Neutrophil (primary cell): ENCODE measurements around the gene RGS12.

Experiments
- H3K27ac ChIP-seq: fragments of 200-600 bp; sonication (generic); 2 replicates; pipeline ENCODE4 v1.5.1; 2016; ENCODE audit warnings: mild to moderate bottlenecking, moderate library complexity
- H3K27me3 ChIP-seq: fragments of 200-600 bp; sonication (generic); 2 replicates; pipeline ENCODE4 v1.6.0; 2016; ENCODE audit warnings: mild to moderate bottlenecking
- H3K36me3 ChIP-seq: fragments of 200-600 bp; sonication (generic); 2 replicates; pipeline ENCODE4 v1.5.1; 2017
- H3K4me1 ChIP-seq, 2 experiments: fragments of 200-600 bp in 1 of 2; sonication (generic) in 1 of 2; 1 replicate in 1 of 2; 2 replicates in 1 of 2; pipeline versions ENCODE4 v1.5.1 to v1.6.1; 2013 to 2016; ENCODE audit warnings: low read depth in 1 of 2, low read length in 1 of 2, mild to moderate bottlenecking in 1 of 2, moderate library complexity in 1 of 2; ENCODE audit not compliant: control insufficient read depth in 1 of 2, insufficient read depth in 1 of 2
- H3K4me3 ChIP-seq, 2 experiments: fragments of 200-600 bp in 1 of 2; sonication (generic) in 1 of 2; 1 replicate in 1 of 2; 2 replicates in 1 of 2; pipeline ENCODE4 v1.5.1; 2013 to 2016; ENCODE audit warnings: low read depth in 1 of 2, low read length in 1 of 2, mild to moderate bottlenecking in 1 of 2, moderate library complexity in 1 of 2
- H3K9me3 ChIP-seq: fragments of 200-600 bp; sonication (generic); 2 replicates; pipeline ENCODE4 v1.5.1; 2016
- TF ChIP-seq, protein P1 (sequence below): fragments of 200-600 bp; sonication (generic); IDR thresholded peaks from 2 replicates; pipeline ENCODE4 v1.5.1; 2016; ENCODE audit warnings: antibody characterized with exemption

RGS12 gene

DNA sequence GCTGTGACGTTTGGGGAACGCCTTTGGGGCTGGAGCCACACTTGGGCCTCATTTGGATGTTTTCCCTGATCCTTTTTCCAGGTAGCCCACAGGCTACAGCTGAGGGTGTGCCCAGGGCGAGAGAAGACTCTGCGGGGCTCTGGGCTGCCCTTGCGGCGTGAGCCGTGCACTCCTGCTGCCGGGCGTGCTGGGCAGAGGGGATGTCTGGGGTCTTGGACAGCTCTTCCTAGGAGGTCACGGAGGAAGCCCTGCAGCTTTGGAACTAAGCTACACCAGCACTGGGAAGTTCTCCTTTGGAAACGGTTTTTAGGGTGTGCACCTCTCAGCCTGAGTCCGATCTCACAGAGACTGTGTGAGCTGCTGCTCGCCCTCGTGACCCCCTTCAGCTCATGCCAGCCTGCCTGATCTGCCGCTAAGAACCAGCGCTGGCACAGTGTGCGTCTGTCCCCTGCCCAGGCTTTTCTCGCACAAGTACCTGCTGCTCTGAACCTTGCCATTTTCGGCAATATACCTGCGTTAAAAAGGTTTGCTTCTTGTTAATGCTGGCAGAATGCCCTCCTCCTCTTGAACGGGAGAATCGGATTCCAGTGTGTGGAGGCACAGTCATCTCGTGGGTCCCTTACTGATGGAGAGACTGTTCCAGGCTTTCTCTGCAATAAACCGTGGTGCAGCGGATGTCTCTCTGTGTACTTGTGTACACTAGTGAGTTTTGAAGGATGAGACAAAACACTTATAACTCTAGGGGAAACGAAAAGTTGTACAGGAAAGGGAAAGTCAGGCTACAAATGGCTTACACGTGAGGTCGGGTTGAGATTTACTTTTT lies 29.6 kb upstream of the RGS12 start:
- Histone ChIP-seq H3K27ac (no peak overlapping the region), H3K4me1 (no peaks in the 10 kb centered on the region)
- TF ChIP-seq, protein P1, sequence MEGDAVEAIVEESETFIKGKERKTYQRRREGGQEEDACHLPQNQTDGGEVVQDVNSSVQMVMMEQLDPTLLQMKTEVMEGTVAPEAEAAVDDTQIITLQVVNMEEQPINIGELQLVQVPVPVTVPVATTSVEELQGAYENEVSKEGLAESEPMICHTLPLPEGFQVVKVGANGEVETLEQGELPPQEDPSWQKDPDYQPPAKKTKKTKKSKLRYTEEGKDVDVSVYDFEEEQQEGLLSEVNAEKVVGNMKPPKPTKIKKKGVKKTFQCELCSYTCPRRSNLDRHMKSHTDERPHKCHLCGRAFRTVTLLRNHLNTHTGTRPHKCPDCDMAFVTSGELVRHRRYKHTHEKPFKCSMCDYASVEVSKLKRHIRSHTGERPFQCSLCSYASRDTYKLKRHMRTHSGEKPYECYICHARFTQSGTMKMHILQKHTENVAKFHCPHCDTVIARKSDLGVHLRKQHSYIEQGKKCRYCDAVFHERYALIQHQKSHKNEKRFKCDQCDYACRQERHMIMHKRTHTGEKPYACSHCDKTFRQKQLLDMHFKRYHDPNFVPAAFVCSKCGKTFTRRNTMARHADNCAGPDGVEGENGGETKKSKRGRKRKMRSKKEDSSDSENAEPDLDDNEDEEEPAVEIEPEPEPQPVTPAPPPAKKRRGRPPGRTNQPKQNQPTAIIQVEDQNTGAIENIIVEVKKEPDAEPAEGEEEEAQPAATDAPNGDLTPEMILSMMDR, result no peak

DNA sequence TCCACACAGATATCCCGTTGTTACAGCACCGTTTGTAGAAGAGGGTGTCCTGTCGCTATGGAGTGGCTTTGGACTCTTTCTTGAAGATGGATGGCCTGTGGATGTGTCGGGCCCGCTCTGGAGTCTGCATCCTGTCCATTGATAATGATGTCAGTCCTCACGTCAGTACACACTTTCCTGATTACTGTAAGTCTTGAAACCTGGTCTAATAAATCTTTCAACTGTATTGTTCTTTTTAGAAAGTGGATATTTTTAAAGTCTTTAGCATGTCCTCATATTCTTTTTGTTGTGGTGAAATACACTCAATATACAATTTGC lies 29.0 kb upstream of the RGS12 start:
- Histone ChIP-seq H3K36me3 (no peaks in the 10 kb centered on the region), H3K27me3 (no peaks in the 10 kb centered on the region), H3K4me1 (no peaks in the 10 kb centered on the region), H3K27ac (no peak overlapping the region), H3K9me3 (no peaks in the 10 kb centered on the region), H3K4me3 (no peak overlapping the region)
- TF ChIP-seq, protein P1, result no peak

More for the DNA sequence above, 29.6 kb upstream of the RGS12 start:
- Histone ChIP-seq H3K36me3 (no peaks in the 10 kb centered on the region), H3K9me3 (no peaks in the 10 kb centered on the region), H3K4me3 (no peak overlapping the region), H3K27me3 (no peaks in the 10 kb centered on the region)

DNA sequence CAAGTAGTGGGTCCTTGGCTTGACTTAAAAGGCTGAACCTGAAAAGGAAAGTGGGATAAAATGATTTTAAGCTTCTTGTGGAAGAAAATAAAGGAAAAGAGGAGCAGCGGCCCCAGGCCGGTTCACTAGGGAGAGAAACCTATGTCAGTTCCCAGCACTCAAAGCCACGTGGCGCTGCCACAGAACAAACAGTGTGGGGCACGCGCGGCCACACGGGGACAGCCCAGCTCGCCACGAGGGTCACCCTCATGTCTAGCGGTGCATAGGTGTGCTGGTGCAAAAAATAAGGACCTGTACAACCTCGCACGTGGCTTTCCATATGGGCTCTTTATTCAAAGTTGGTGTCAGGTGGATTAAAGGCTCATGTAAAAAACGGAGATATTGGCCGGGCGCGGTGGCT lies 26.7 kb upstream of the RGS12 start:
- H3K36me3 ChIP-seq, result no peaks in the 10 kb centered on the region
- no peak overlapping the region for H3K27ac ChIP-seq
- H3K27me3 ChIP-seq, result no peaks in the 10 kb centered on the region
- H3K9me3 ChIP-seq, result no peaks in the 10 kb centered on the region
- no peaks in the 10 kb centered on the region for H3K4me1 ChIP-seq
- TF ChIP-seq, protein P1, result no peak
- no peak overlapping the region for H3K4me3 ChIP-seq

DNA sequence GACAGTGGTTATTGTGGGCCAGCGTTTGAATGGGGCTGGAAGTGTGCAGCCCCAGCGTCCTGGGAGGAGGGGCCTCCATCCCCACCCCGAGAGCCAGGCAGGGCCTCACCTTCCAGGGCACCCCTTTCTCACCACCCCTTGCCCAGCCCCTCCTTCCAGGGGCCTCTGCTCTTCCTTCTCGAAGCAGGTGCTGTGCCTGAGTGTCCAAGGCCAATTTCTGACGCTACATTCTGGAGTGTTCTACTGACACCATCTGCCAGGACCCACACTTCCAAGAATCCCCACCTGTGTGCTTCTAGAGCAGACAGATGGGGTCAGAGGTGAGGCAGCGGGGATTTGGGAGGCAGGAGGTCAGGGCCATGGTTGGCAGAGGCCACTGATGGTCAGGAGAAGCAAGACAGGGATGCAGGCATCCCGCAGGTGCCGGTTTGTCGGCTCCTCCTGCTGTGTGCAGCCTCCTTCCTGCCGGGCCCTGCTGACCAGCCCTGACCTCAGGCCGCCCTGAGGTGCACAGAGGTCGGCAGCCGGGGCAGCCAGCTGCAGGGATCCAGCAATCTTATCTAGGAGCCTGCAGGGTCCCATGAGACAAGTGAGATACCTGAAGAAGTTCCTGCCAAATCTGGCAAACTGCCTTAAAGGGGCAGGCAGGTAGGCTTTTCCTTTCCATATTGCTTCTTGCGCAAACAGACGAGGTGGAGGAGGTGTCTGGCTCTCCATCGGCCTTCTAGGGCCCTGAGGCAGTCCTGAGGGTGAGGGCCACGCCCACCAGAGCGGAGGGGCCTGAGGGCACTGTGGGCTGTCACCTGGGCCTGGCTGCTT lies 25.0 kb upstream of the RGS12 start:
- H3K4me1 ChIP-seq, result no peaks in the 10 kb centered on the region
- no peaks in the 10 kb centered on the region for H3K27me3 ChIP-seq
- no peak overlapping the region for H3K4me3 ChIP-seq
- H3K27ac ChIP-seq, result no peak overlapping the region
- no peaks in the 10 kb centered on the region for H3K9me3 ChIP-seq
- no peaks in the 10 kb centered on the region for H3K36me3 ChIP-seq
- TF ChIP-seq, protein P1, result no peak

DNA sequence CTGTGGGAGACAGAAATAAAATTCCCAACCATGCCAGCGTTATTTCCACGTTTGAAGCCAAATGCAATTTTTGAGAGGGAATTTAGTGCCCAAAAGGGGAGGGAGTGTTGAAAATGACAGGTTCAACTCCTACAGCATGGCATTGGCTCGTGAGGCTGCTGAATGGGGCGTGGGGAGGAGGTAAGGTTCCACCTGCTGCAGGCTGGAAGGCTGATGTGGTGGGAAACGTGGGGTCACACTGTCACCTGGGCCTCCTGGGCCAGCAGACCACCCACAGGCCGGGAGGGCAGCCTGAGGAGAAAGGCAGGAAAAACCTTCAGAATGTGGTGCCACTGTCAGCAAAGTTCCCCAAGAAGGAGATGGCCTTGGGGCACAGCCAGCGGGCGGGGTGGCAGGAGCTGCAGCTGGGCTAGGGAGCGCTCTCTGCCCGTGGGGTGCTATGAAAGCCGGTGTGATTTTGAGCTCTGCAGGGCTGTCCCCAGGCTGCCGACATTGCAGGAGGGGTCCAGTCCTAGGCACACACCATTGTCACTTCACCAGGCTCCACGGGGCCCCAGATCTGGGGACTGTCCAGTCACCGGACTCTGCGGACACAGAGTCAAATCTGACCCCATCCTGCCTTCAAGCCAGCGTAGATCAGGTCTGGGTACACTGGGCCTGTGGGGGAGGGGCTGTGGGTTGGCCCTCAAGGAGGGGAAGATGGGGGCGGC lies 24.3 kb upstream of the RGS12 start:
- Histone ChIP-seq H3K9me3 (no peaks in the 10 kb centered on the region), H3K4me1 (no peaks in the 10 kb centered on the region), H3K27ac (no peak overlapping the region), H3K36me3 (no peaks in the 10 kb centered on the region), H3K4me3 (no peak overlapping the region), H3K27me3 (no peaks in the 10 kb centered on the region)
- TF ChIP-seq, protein P1, result no peak
